SK-N-MC (cell line): Measurements from ENCODE around the gene MRAS.
"Not testable (repeated sequence)": the region's sequence is repeated elsewhere in the genome, so short reads cannot be mapped to it uniquely, and the experiment has no call there.

Source experiments
- DNase-seq: peaks from one replicate; pipeline ENCODE4 v3.0.0-alpha.2; 2011; ENCODE audit warnings: low read depth, low spot score
- H3K27ac ChIP-seq: fragments of 200-600 bp; sonication (generic); 2 replicates; pipeline ENCODE4 v1.5.1; 2016; ENCODE audit warnings: mixed run types
- H3K36me3 ChIP-seq: fragments of 200-600 bp; sonication (generic); 2 replicates; pipeline ENCODE4 v1.6.1; 2017; ENCODE audit warnings: antibody characterized with exemption, low read length, mixed read lengths; ENCODE audit not compliant: insufficient read depth
- H3K4me3 ChIP-seq: fragments of 200-600 bp; sonication (generic); 2 replicates; pipeline ENCODE4 v1.5.1; 2016
- H3K9ac ChIP-seq: fragments of 200-600 bp; sonication (generic); 2 replicates; pipeline ENCODE4 v1.8.0; 2017; ENCODE audit warnings: mixed run types, mixed read lengths; ENCODE audit not compliant: insufficient read length
- H3K9me3 ChIP-seq: fragments of 200-600 bp; sonication (generic); 2 replicates; pipeline ENCODE4 v1.6.1; 2017; ENCODE audit warnings: low read depth, mild to moderate bottlenecking, antibody characterized with exemption, low read length, moderate library complexity, mixed read lengths
- EZH2 ChIP-seq: fragments of 200-600 bp; sonication (generic); IDR thresholded peaks from one replicate; pipeline ENCODE4 v1.6.1; 2017; ENCODE audit warnings: antibody characterized with exemption
- FOXP2 ChIP-seq: optimal IDR thresholded peaks from 2 replicates; pipeline ENCODE3; 2011; ENCODE audit warnings: mild to moderate bottlenecking, moderate library complexity; ENCODE audit not compliant: insufficient read depth; ENCODE audit errors: extremely low read length, control extremely low read depth
- POLR2AphosphoS5 ChIP-seq: IDR thresholded peaks from 2 replicates; pipeline ENCODE4 v1.6.1; 2012; ENCODE audit warnings: mild to moderate bottlenecking, low read depth, low read length, borderline replicate concordance

MRAS gene

GRCh38 chr3:138373736-138374094 is 25.3 kb downstream of the MRAS start:
- no peak for DNase-seq
- Histone ChIP-seq H3K27ac (no peak overlapping the region), H3K4me3 (no peak overlapping the region), H3K9ac (no peak overlapping the region), H3K36me3 (no peaks in the 10 kb centered on the region), H3K9me3 (no peaks in the 10 kb centered on the region)
- TF ChIP-seq POLR2AphosphoS5 (no peak), FOXP2 (no peak), EZH2 (no peak)

- Histone ChIP-seq H3K27ac (no peak overlapping the region), H3K4me3 (no peak overlapping the region), H3K9ac (no peak overlapping the region), H3K36me3 (no peaks in the 10 kb centered on the region), H3K9me3 (no peaks in the 10 kb centered on the region)
- no peak for DNase-seq
- TF ChIP-seq POLR2AphosphoS5 (no peak), FOXP2 (no peak), EZH2 (no peak)
Observed at GRCh38 chr3:138374573-138375134, 26.3 kb downstream of the MRAS start.

- no peaks in the 10 kb centered on the region for H3K9me3 ChIP-seq
- TF ChIP-seq FOXP2, result no peak
- no peak for TF ChIP-seq POLR2AphosphoS5
- no peak for TF ChIP-seq EZH2
- no peaks in the 10 kb centered on the region for H3K36me3 ChIP-seq
- no peak overlapping the region for H3K4me3 ChIP-seq
- H3K27ac ChIP-seq, result no peak overlapping the region
- no peak overlapping the region for H3K9ac ChIP-seq
- no peak for DNase-seq
Observed at GRCh38 chr3:138375447-138375846, 27.1 kb downstream of the MRAS start.

- H3K36me3 ChIP-seq, result no peaks in the 10 kb centered on the region
- H3K4me3 ChIP-seq, result no peak overlapping the region
- no peak overlapping the region for H3K27ac ChIP-seq
- TF ChIP-seq EZH2, result no peak
- no peak for TF ChIP-seq FOXP2
- no peak for TF ChIP-seq POLR2AphosphoS5
- no peak overlapping the region for H3K9ac ChIP-seq
- no peaks in the 10 kb centered on the region for H3K9me3 ChIP-seq
- no peak for DNase-seq
Observed at GRCh38 chr3:138376663-138377062, 28.3 kb downstream of the MRAS start.

GRCh38 chr3:138377212-138377611 is 28.8 kb downstream of the MRAS start:
- not testable (repeated sequence) for H3K9ac ChIP-seq, H3K27ac ChIP-seq, DNase-seq

GRCh38 chr3:138377804-138378203 is 29.4 kb downstream of the MRAS start:
- H3K36me3 ChIP-seq, result no peaks in the 10 kb centered on the region
- H3K9ac ChIP-seq, result no peak overlapping the region
- H3K9me3 ChIP-seq, result no peaks in the 10 kb centered on the region
- no peak overlapping the region for H3K4me3 ChIP-seq
- no peak overlapping the region for H3K27ac ChIP-seq
- no peak for DNase-seq
- TF ChIP-seq POLR2AphosphoS5 (no peak), EZH2 (no peak), FOXP2 (no peak)

More at GRCh38 chr3:138377212-138377611, 28.8 kb downstream of the MRAS start:
- not testable (repeated sequence) for H3K36me3 ChIP-seq, H3K4me3 ChIP-seq, H3K9me3 ChIP-seq

- H3K9me3 ChIP-seq, result no peaks in the 10 kb centered on the region
- H3K36me3 ChIP-seq, result no peaks in the 10 kb centered on the region
- no peak for TF ChIP-seq POLR2AphosphoS5
- TF ChIP-seq EZH2, result no peak
- TF ChIP-seq FOXP2, result no peak
- no peak overlapping the region for H3K4me3 ChIP-seq
- no peak for DNase-seq
- no peak overlapping the region for H3K9ac ChIP-seq
- no peak overlapping the region for H3K27ac ChIP-seq
Observed at GRCh38 chr3:138378331-138378730, 30.0 kb downstream of the MRAS start.

GRCh38 chr3:138378990-138379389 is 30.6 kb downstream of the MRAS start:
- no peak for DNase-seq
- no peak for TF ChIP-seq POLR2AphosphoS5
- no peak overlapping the region for H3K27ac ChIP-seq
- no peak overlapping the region for H3K4me3 ChIP-seq
- no peaks in the 10 kb centered on the region for H3K36me3 ChIP-seq
- no peak overlapping the region for H3K9ac ChIP-seq
- H3K9me3 ChIP-seq, result no peaks in the 10 kb centered on the region

- Histone ChIP-seq H3K27ac (no peak overlapping the region), H3K9me3 (no peaks in the 10 kb centered on the region), H3K4me3 (no peak overlapping the region), H3K9ac (no peak overlapping the region), H3K36me3 (no peaks in the 10 kb centered on the region)
- no peak for TF ChIP-seq EZH2
- no peak for TF ChIP-seq POLR2AphosphoS5
- TF ChIP-seq FOXP2, result no peak
- no peak for DNase-seq
Observed at GRCh38 chr3:138381413-138381901, 33.1 kb downstream of the MRAS start.

- Histone ChIP-seq H3K9me3 (no peaks in the 10 kb centered on the region), H3K36me3 (no peaks in the 10 kb centered on the region), H3K9ac (no peak overlapping the region), H3K4me3 (no peak overlapping the region), H3K27ac (no peak overlapping the region)
- TF ChIP-seq EZH2 (no peak), POLR2AphosphoS5 (no peak)
- no peak for DNase-seq
Observed at GRCh38 chr3:138381950-138382715, 33.8 kb downstream of the MRAS start.
